ENCODE results near the gene CENPN.

Gene CENPN

GRCh38 chr16:81080233-81080632 is 73.2 kb downstream of the CENPN start:
- TF ChIP-seq CSDC2 (CRISPR knock-in tag; IDR thresholded peaks at IDR 0.05) (no peak), ESRRG (CRISPR knock-in tag; IDR thresholded peaks at IDR 0.05) (no peak), POU6F1 (CRISPR knock-in tag; IDR thresholded peaks at IDR 0.05; ENCODE audit: borderline replicate concordance, low read depth) (no peak), PATZ1 (CRISPR knock-in tag; IDR thresholded peaks at IDR 0.05; ENCODE audit: borderline replicate concordance) (no peak), SNAI2 (CRISPR knock-in tag; IDR thresholded peaks at IDR 0.05) (no peak), GLIS3 (CRISPR knock-in tag; IDR thresholded peaks at IDR 0.05) (no peak), ISL1 (CRISPR knock-in tag; IDR thresholded peaks at IDR 0.05) (no peak), CREB5 (CRISPR knock-in tag; IDR thresholded peaks at IDR 0.05; ENCODE audit: low read depth) (no peak), OSR1 (CRISPR knock-in tag; IDR thresholded peaks at IDR 0.05) (no peak), ZNF565 (CRISPR knock-in tag; conservative IDR thresholded peaks at IDR 0.05; ENCODE audit: low read depth) (no peak), ZNF8 (CRISPR knock-in tag; IDR thresholded peaks at IDR 0.05) (no peak), ZC3H10 (CRISPR knock-in tag; IDR thresholded peaks at IDR 0.05) (no peak)
- ATAC-seq = no peak

GRCh38 chr16:81081014-81081413 is 74.0 kb downstream of the CENPN start:
- no peak for ATAC-seq
- TF ChIP-seq CREB5 (CRISPR knock-in tag; IDR thresholded peaks at IDR 0.05; ENCODE audit: low read depth) = no peak
- TF ChIP-seq ZNF70 (CRISPR knock-in tag; IDR thresholded peaks at IDR 0.05) = no peak
- no peak for TF ChIP-seq ZFP3 (CRISPR knock-in tag; IDR thresholded peaks at IDR 0.05)
- no peak for TF ChIP-seq ZNF8 (CRISPR knock-in tag; IDR thresholded peaks at IDR 0.05)
- no peak for TF ChIP-seq OSR1 (CRISPR knock-in tag; IDR thresholded peaks at IDR 0.05)
- TF ChIP-seq TCF4 (CRISPR knock-in tag; IDR thresholded peaks at IDR 0.05; ENCODE audit: borderline replicate concordance) = no peak
- TF ChIP-seq BACH2 (CRISPR knock-in tag; IDR thresholded peaks at IDR 0.05; ENCODE audit: borderline replicate concordance) = no peak
- TF ChIP-seq CSDC2 (CRISPR knock-in tag; IDR thresholded peaks at IDR 0.05) = no peak
- no peak for TF ChIP-seq ARNTL (CRISPR knock-in tag; IDR thresholded peaks at IDR 0.05; ENCODE audit: borderline replicate concordance, low read depth)
- no peak for TF ChIP-seq TOX (CRISPR knock-in tag; IDR thresholded peaks at IDR 0.05; ENCODE audit: borderline replicate concordance)
- no peak for TF ChIP-seq TSHZ2 (CRISPR knock-in tag; IDR thresholded peaks at IDR 0.05)
- TF ChIP-seq PATZ1 (CRISPR knock-in tag; IDR thresholded peaks at IDR 0.05; ENCODE audit: borderline replicate concordance) = no peak
- no peak for TF ChIP-seq PPARA (CRISPR knock-in tag; IDR thresholded peaks at IDR 0.05; ENCODE audit: borderline replicate concordance)
